ENCODE data around the gene KCTD14. TPM values are rescaled to one million over a fixed set of nuclear protein-coding genes. Genes with fewer than 3 reads are reported as not detected.

The KCTD14 gene
- total and polyA plus RNA-seq, 9 of the 15 experiments (the other 6 are each of a cell fraction or from before 2014, with no cell fraction given), result 0.04 to 0.30 (median 0.11) TPM; not detected in 2

DNA sequence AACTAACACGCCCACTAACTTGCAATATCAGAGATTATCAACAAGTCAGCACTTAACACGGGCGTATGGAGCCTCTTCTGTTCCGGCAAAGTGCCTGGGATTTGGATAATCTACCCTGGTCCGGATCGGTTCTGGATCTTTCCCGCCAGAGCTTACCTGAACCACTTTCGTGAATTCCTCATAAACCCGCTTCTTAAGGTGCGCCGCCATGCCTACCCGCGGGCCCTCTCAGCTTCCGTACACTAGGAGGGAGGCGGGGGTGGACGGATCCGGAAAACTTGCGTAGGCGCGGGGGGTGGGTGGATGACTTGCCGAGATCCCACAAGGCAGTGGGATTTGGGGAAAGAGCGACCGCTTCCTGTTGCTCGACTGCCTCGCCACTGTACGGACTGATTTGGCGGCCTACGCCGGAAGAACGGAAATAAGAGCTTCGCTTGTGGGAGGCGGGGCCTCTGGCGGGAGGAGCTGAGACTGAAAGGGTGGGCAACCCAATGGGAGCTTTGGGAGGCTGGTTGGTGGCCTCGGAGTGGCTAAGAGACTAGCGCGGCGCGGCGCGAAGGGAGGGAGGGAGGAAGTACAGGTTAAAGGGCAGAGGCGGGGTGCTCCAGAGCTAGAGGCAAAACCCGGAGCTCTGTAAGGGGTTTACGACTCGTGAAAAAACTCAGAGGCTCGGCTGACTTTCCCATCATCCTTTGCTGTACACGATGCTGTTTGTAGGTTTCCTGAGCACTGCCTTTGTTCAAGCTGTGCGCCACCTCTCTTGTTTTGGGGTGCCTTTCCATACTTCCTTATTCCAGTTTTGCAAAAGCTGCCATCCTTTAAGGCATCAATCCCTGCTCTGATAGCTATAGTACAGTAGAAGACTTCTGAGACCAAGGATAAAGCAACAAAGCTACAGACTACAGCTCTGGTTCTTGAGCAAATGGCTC, 28.4 kb downstream of the KCTD14 start, which contains the start of gene INTS4 (continued):
- TF ChIP-seq, protein P1, sequence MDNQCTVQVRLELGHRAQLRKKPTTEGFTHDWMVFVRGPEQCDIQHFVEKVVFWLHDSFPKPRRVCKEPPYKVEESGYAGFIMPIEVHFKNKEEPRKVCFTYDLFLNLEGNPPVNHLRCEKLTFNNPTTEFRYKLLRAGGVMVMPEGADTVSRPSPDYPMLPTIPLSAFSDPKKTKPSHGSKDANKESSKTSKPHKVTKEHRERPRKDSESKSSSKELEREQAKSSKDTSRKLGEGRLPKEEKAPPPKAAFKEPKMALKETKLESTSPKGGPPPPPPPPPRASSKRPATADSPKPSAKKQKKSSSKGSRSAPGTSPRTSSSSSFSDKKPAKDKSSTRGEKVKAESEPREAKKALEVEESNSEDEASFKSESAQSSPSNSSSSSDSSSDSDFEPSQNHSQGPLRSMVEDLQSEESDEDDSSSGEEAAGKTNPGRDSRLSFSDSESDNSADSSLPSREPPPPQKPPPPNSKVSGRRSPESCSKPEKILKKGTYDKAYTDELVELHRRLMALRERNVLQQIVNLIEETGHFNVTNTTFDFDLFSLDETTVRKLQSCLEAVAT (IDR thresholded peaks at IDR 0.05), result peak; percentile 59 to 66; a peak in 2 of 4 replicates
- TF ChIP-seq ZNF175 (CRISPR knock-in tag; IDR thresholded peaks at IDR 0.05; ENCODE audit: low read depth), result peak; percentile 78
- TF ChIP-seq STAT5A (IDR thresholded peaks at IDR 0.05; ENCODE audit: borderline replicate concordance, low read length), result no peak
- TF ChIP-seq ZNF57 (CRISPR knock-in tag; IDR thresholded peaks at IDR 0.05), result no peak
- TF ChIP-seq KAT7 (CRISPR knock-in tag; IDR thresholded peaks at IDR 0.05; ENCODE audit: borderline replicate concordance), result peak; percentile 72; the same call in 1 of the 2 replicates
- TF ChIP-seq POLR2B (IDR thresholded peaks at IDR 0.05; ENCODE audit: low read depth, partially characterized antibody), result peak; percentile 58
- TF ChIP-seq, protein P2, sequence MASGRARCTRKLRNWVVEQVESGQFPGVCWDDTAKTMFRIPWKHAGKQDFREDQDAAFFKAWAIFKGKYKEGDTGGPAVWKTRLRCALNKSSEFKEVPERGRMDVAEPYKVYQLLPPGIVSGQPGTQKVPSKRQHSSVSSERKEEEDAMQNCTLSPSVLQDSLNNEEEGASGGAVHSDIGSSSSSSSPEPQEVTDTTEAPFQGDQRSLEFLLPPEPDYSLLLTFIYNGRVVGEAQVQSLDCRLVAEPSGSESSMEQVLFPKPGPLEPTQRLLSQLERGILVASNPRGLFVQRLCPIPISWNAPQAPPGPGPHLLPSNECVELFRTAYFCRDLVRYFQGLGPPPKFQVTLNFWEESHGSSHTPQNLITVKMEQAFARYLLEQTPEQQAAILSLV (tag; IDR thresholded peaks at IDR 0.05), result no peak
- TF ChIP-seq NCOA1 (IDR thresholded peaks at IDR 0.05; ENCODE audit: low read depth), result peak; percentile 90; the same call in 1 of the 2 replicates
- TF ChIP-seq, protein P3, sequence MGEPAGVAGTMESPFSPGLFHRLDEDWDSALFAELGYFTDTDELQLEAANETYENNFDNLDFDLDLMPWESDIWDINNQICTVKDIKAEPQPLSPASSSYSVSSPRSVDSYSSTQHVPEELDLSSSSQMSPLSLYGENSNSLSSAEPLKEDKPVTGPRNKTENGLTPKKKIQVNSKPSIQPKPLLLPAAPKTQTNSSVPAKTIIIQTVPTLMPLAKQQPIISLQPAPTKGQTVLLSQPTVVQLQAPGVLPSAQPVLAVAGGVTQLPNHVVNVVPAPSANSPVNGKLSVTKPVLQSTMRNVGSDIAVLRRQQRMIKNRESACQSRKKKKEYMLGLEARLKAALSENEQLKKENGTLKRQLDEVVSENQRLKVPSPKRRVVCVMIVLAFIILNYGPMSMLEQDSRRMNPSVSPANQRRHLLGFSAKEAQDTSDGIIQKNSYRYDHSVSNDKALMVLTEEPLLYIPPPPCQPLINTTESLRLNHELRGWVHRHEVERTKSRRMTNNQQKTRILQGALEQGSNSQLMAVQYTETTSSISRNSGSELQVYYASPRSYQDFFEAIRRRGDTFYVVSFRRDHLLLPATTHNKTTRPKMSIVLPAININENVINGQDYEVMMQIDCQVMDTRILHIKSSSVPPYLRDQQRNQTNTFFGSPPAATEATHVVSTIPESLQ (CRISPR knock-in tag; IDR thresholded peaks at IDR 0.05), result no peak
- peak; percentile 1; the same call in 1 of the 2 replicates for TF ChIP-seq MAFK (IDR thresholded peaks at IDR 0.05; ENCODE audit: low read length)
- no peak for TF ChIP-seq PTBP1 (IDR thresholded peaks at IDR 0.05; ENCODE audit: low read depth, low read length)
- no peak; the same call in 1 of the 2 replicates for TF ChIP-seq ZNF311 (CRISPR knock-in tag; IDR thresholded peaks at IDR 0.05)
- no peak for TF ChIP-seq DNMT1 (IDR thresholded peaks at IDR 0.05)
- TF ChIP-seq, protein P4, sequence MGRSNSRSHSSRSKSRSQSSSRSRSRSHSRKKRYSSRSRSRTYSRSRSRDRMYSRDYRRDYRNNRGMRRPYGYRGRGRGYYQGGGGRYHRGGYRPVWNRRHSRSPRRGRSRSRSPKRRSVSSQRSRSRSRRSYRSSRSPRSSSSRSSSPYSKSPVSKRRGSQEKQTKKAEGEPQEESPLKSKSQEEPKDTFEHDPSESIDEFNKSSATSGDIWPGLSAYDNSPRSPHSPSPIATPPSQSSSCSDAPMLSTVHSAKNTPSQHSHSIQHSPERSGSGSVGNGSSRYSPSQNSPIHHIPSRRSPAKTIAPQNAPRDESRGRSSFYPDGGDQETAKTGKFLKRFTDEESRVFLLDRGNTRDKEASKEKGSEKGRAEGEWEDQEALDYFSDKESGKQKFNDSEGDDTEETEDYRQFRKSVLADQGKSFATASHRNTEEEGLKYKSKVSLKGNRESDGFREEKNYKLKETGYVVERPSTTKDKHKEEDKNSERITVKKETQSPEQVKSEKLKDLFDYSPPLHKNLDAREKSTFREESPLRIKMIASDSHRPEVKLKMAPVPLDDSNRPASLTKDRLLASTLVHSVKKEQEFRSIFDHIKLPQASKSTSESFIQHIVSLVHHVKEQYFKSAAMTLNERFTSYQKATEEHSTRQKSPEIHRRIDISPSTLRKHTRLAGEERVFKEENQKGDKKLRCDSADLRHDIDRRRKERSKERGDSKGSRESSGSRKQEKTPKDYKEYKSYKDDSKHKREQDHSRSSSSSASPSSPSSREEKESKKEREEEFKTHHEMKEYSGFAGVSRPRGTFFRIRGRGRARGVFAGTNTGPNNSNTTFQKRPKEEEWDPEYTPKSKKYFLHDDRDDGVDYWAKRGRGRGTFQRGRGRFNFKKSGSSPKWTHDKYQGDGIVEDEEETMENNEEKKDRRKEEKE (IDR thresholded peaks at IDR 0.05; ENCODE audit: borderline replicate concordance in 1 of 2, control insufficient read depth in 1 of 2, low read depth in 2 of 2, low read length in 1 of 2), result peak in 1 of 2 experiments; percentile 72; a peak in 1 of 4 replicates
- no peak for TF ChIP-seq RHOXF2B (CRISPR knock-in tag; conservative IDR thresholded peaks at IDR 0.05)
- TF ChIP-seq MYC (IDR thresholded peaks at IDR 0.05; ENCODE audit: low read depth, low read length), result peak; percentile 81
- TF ChIP-seq MYC (CRISPR knock-in tag; IDR thresholded peaks at IDR 0.05; ENCODE audit: borderline replicate concordance, low read depth), result peak; percentile 75; the same call in 1 of the 2 replicates
- peak; percentile 84 for TF ChIP-seq L3MBTL2 (IDR thresholded peaks at IDR 0.05)
